Activated CD4-positive, alpha-beta T cell treated with anti-CD3 and anti-CD28 coated beads, Interleukin-2, amount 10 ng/mL, durations not matched to agents 7 days and 5 days (primary cell): Measurements from ENCODE around the gene CYLD. TPM values are rescaled to one million over a fixed set of nuclear protein-coding genes. Genes with fewer than 3 reads are reported as not detected.

Experiments used
- CTCF ChIA-PET: fragments of 350-600 bp; sonication (Branson Sonifier 250); formaldehyde crosslinking; loops from one replicate; lab custom pipeline; 2021; ENCODE audit warnings: antibody characterized with exemption; lab: Charles Lee
- POLR2A ChIA-PET: fragments of 350-600 bp; sonication (Branson Sonifier 250); formaldehyde crosslinking; loops from one replicate; lab custom pipeline; 2021; ENCODE audit warnings: antibody characterized with exemption; lab: Charles Lee
- DNase-seq: peaks from one replicate; pipeline ENCODE4 v3.0.0-alpha.2; 2020
- H3K27ac Mint-ChIP-seq: one replicate; pipeline ENCODE4 v1.8.0; 2021; ENCODE audit warnings: mild to moderate bottlenecking, moderate library complexity, mixed read lengths
- H3K27me3 Mint-ChIP-seq: one replicate; pipeline ENCODE4 v1.8.0; 2021; ENCODE audit warnings: mixed read lengths
- H3K36me3 Mint-ChIP-seq: one replicate; pipeline ENCODE4 v1.8.0; 2021; ENCODE audit warnings: low read depth, mixed read lengths
- H3K4me1 Mint-ChIP-seq: one replicate; pipeline ENCODE4 v1.8.0; 2021; ENCODE audit warnings: mixed read lengths
- H3K4me3 Mint-ChIP-seq: one replicate; pipeline ENCODE4 v1.8.0; 2021; ENCODE audit warnings: mild to moderate bottlenecking, moderate library complexity, mixed read lengths
- H3K9me3 Mint-ChIP-seq: one replicate; pipeline ENCODE4 v1.8.0; 2021; ENCODE audit warnings: mixed read lengths
- total RNA-seq, 2 experiments: library from RNA; stranded (reverse); gene quantifications; one replicate each; pipeline ENCODE4 v1.2.3, GENCODE V29; 2021

Gene CYLD
- total RNA-seq, 2 experiments from 2014 or later, result 200 to 222 TPM

- Mint-ChIP-seq H3K4me3 (no peak overlapping the region), H3K27me3 (no peaks in the 10 kb centered on the region), H3K4me1 (peaks cover 3% of the 10 kb centered on the region), H3K9me3 (no peaks in the 10 kb centered on the region), H3K27ac (peak overlapping the region; percentile 11), H3K36me3 (peaks cover 44% of the 10 kb centered on the region)
- POLR2A ChIA-PET, result no interaction called here
- DNase-seq, result no peak
- CTCF ChIA-PET, result no interaction called here
Measured at GRCh38 chr16:50800074-50800473, 58.2 kb downstream of the CYLD start.

GRCh38 chr16:50801036-50801435 is 59.1 kb downstream of the CYLD start:
- Mint-ChIP-seq H3K36me3 (peaks cover 35% of the 10 kb centered on the region), H3K27me3 (no peaks in the 10 kb centered on the region), H3K4me1 (peaks cover 7% of the 10 kb centered on the region), H3K9me3 (no peaks in the 10 kb centered on the region), H3K4me3 (no peak overlapping the region), H3K27ac (no peak overlapping the region)
- ChIA-PET CTCF (no interaction called here), POLR2A (no interaction called here)
- no peak for DNase-seq

GRCh38 chr16:50802000-50802399 is 60.1 kb downstream of the CYLD start:
- ChIA-PET CTCF (no interaction called here), POLR2A (no interaction called here)
- no peak for DNase-seq
- H3K9me3 Mint-ChIP-seq, result no peaks in the 10 kb centered on the region
- no peak overlapping the region for H3K27ac Mint-ChIP-seq
- peaks cover 26% of the 10 kb centered on the region for H3K36me3 Mint-ChIP-seq
- no peaks in the 10 kb centered on the region for H3K27me3 Mint-ChIP-seq
- peaks cover 13% of the 10 kb centered on the region for H3K4me1 Mint-ChIP-seq
- no peak overlapping the region for H3K4me3 Mint-ChIP-seq

- Mint-ChIP-seq H3K9me3 (no peaks in the 10 kb centered on the region), H3K27me3 (no peaks in the 10 kb centered on the region), H3K36me3 (peaks cover 17% of the 10 kb centered on the region), H3K27ac (no peak overlapping the region), H3K4me3 (no peak overlapping the region), H3K4me1 (peaks cover 13% of the 10 kb centered on the region)
- ChIA-PET POLR2A (no interaction called here), CTCF (interaction anchor here (0.8 to 1.3 kb wide), 2 partner anchors 10 to 778 kb away, joined by 3 to 4 read pairs; partner anchors contain the start of gene CNEP1R1)
- DNase-seq, result no peak
Measured at GRCh38 chr16:50802961-50803360, 61.1 kb downstream of the CYLD start.

GRCh38 chr16:50804290-50804907 is 62.5 kb downstream of the CYLD start:
- ChIA-PET CTCF (interaction anchor here (1.0 to 3.2 kb wide), 5 partner anchors 9 to 779 kb away, joined by 3 to 50 read pairs (median 16); partner anchors contain the start of gene CNEP1R1), POLR2A (no interaction called here)
- no peaks in the 10 kb centered on the region for H3K27me3 Mint-ChIP-seq

GRCh38 chr16:50806099-50807062 is 64.5 kb downstream of the CYLD start:
- H3K4me3 Mint-ChIP-seq, result peak overlapping the region; percentile 59
- H3K4me1 Mint-ChIP-seq, result peaks cover 17% of the 10 kb centered on the region
- CTCF ChIA-PET, result interaction anchor here (0.5 to 3.2 kb wide), 69 partner anchors 9 to 1001 kb away, joined by 3 to 50 read pairs (median 4); partner anchors contain the start of genes BRD7, CNEP1R1, CYLD and SNX20
- no peaks in the 10 kb centered on the region for H3K27me3 Mint-ChIP-seq
- H3K9me3 Mint-ChIP-seq, result no peaks in the 10 kb centered on the region
- no peaks in the 10 kb centered on the region for H3K36me3 Mint-ChIP-seq
- H3K27ac Mint-ChIP-seq, result peak overlapping the region; percentile 71
- POLR2A ChIA-PET, result interaction anchor here (0.6 to 1.2 kb wide), 3 partner anchors 134 to 140 kb away, joined by 3 to 4 read pairs (median 3); no protein-coding TSS in a partner anchor
- DNase-seq, result peak; percentile 90

More at GRCh38 chr16:50804290-50804907, 62.5 kb downstream of the CYLD start:
- no peak for DNase-seq
- Mint-ChIP-seq H3K4me1 (peaks cover 17% of the 10 kb centered on the region), H3K4me3 (no peak overlapping the region), H3K27ac (no peak overlapping the region), H3K9me3 (no peaks in the 10 kb centered on the region), H3K36me3 (peaks cover 10% of the 10 kb centered on the region)

- Mint-ChIP-seq H3K27ac (no peak overlapping the region), H3K27me3 (no peaks in the 10 kb centered on the region), H3K9me3 (no peaks in the 10 kb centered on the region), H3K4me1 (peaks cover 17% of the 10 kb centered on the region), H3K4me3 (no peak overlapping the region), H3K36me3 (no peaks in the 10 kb centered on the region)
- ChIA-PET POLR2A (no interaction called here), CTCF (no interaction called here)
- DNase-seq, result no peak
Measured at GRCh38 chr16:50808929-50809538, 67.1 kb downstream of the CYLD start.

- no peaks in the 10 kb centered on the region for H3K36me3 Mint-ChIP-seq
- H3K4me3 Mint-ChIP-seq, result no peak overlapping the region
- ChIA-PET POLR2A (no interaction called here), CTCF (no interaction called here)
- no peaks in the 10 kb centered on the region for H3K27me3 Mint-ChIP-seq
- H3K9me3 Mint-ChIP-seq, result no peaks in the 10 kb centered on the region
- no peak overlapping the region for H3K27ac Mint-ChIP-seq
- DNase-seq, result no peak
- H3K4me1 Mint-ChIP-seq, result peaks cover 17% of the 10 kb centered on the region
Measured at GRCh38 chr16:50809561-50809960, 67.7 kb downstream of the CYLD start.

GRCh38 chr16:50810241-50810965 is 68.5 kb downstream of the CYLD start:
- Mint-ChIP-seq H3K4me1 (peaks cover 17% of the 10 kb centered on the region), H3K27ac (no peak overlapping the region), H3K4me3 (no peak overlapping the region), H3K27me3 (no peaks in the 10 kb centered on the region), H3K9me3 (no peaks in the 10 kb centered on the region), H3K36me3 (no peaks in the 10 kb centered on the region)
- CTCF ChIA-PET, result interaction anchor here (1.6 kb wide), 1 partner anchor 785 kb away, joined by 6 read pairs; the partner anchor contains the start of gene CNEP1R1
- POLR2A ChIA-PET, result no interaction called here
- no peak for DNase-seq

GRCh38 chr16:50812046-50812445 is 70.2 kb downstream of the CYLD start:
- Mint-ChIP-seq H3K27me3 (no peaks in the 10 kb centered on the region), H3K4me1 (peaks cover 6% of the 10 kb centered on the region), H3K36me3 (no peaks in the 10 kb centered on the region), H3K27ac (no peak overlapping the region), H3K4me3 (no peak overlapping the region), H3K9me3 (no peaks in the 10 kb centered on the region)
- DNase-seq, result no peak
- ChIA-PET POLR2A (interaction anchor here (0.6 kb wide), 1 partner anchor 47 kb away, joined by 3 read pairs; no protein-coding TSS in a partner anchor), CTCF (interaction anchor here (1.2 to 1.6 kb wide), 2 partner anchors 599 to 786 kb away, joined by 3 to 6 read pairs; partner anchors contain the start of gene CNEP1R1)

- H3K27ac Mint-ChIP-seq, result no peak overlapping the region
- H3K9me3 Mint-ChIP-seq, result no peaks in the 10 kb centered on the region
- ChIA-PET POLR2A (interaction anchor here (0.6 kb wide), 1 partner anchor 46 kb away, joined by 3 read pairs; no protein-coding TSS in a partner anchor), CTCF (interaction anchor here (0.6 to 1.9 kb wide), 3 partner anchors 9 to 235 kb away, joined by 3 to 8 read pairs (median 4); no protein-coding TSS in a partner anchor)
- H3K36me3 Mint-ChIP-seq, result no peaks in the 10 kb centered on the region
- H3K27me3 Mint-ChIP-seq, result no peaks in the 10 kb centered on the region
- H3K4me3 Mint-ChIP-seq, result no peak overlapping the region
- peaks cover 6% of the 10 kb centered on the region for H3K4me1 Mint-ChIP-seq
- no peak for DNase-seq
Measured at GRCh38 chr16:50812876-50813466, 71.1 kb downstream of the CYLD start.
